AG04450 (cell line): ENCODE results near the gene KCNJ9. TPM values are rescaled to one million over a fixed set of nuclear protein-coding genes. Genes with fewer than 3 reads are reported as not detected.
A peak's percentile ranks its signal among the peaks of the same experiment; 100 is the strongest.

Experiments used
- CTCF ChIA-PET: fragments of 300-600, 350-600 bp; formaldehyde crosslinking; extraction: SDS; loops from one replicate; lab custom pipeline; 2022; ENCODE audit warnings: antibody characterized with exemption, inconsistent platforms; lab: Charles Lee
- POLR2A ChIA-PET: fragments of 350-600 bp; formaldehyde crosslinking; extraction: SDS; loops from one replicate; lab custom pipeline; 2021; ENCODE audit warnings: antibody characterized with exemption, inconsistent platforms; lab: Yijun Ruan, JAX
- DNase-seq: peaks from one replicate; pipeline ENCODE4 v3.0.0-alpha.2; 2011; ENCODE audit warnings: low read depth, low spot score
- H3K27ac ChIP-seq: one replicate; pipeline ENCODE4 v1.5.1; 2012; ENCODE audit warnings: low read depth, low read length, control low read depth
- H3K27me3 ChIP-seq: one replicate; pipeline ENCODE4 v1.6.0; 2012; ENCODE audit warnings: low read length; ENCODE audit not compliant: control insufficient read depth, insufficient read depth
- H3K4me3 ChIP-seq: 2 replicates; pipeline ENCODE4 v1.5.1; 2011; ENCODE audit warnings: mild to moderate bottlenecking, low read depth, low read length, control low read depth
- H3K9me3 ChIP-seq: 2 replicates; pipeline ENCODE4 v1.5.1; 2012; ENCODE audit warnings: low read length; ENCODE audit not compliant: control insufficient read depth, insufficient read depth
- CTCF ChIP-seq: IDR thresholded peaks from 2 replicates; pipeline ENCODE4 v1.5.1; 2011; ENCODE audit warnings: low read depth, low read length, control low read depth, inconsistent platforms
- polyA plus RNA-seq: library from polyadenylated mRNA; depleted of rRNA; stranded (reverse); fragments of >200 nt; gene quantifications from 2 replicates; pipeline ENCODE4 v1.2.3, GENCODE V29; 2011

Gene KCNJ9
- polyA plus RNA-seq, 1 experiment, result not detected

GRCh38 chr1:160084771-160085321 is 3.5 kb downstream of the KCNJ9 start:
- POLR2A ChIA-PET, result no interaction called here
- Histone ChIP-seq H3K27ac (no peak overlapping the region), H3K9me3 (peaks cover 5% of the 10 kb centered on the region; the same call in 1 of the 2 replicates), H3K27me3 (peaks cover 52% of the 10 kb centered on the region), H3K4me3 (no peak overlapping the region)
- CTCF ChIA-PET, result interaction anchor here (0.6 to 6.8 kb wide), 54 partner anchors 8 to 764 kb away, joined by 3 to 73 read pairs (median 5); partner anchors contain the start of genes ATP1A2, IGSF8, KCNJ10 and PEA15
- TF ChIP-seq CTCF, result no peak
- DNase-seq, result no peak

- TF ChIP-seq CTCF, result peak; percentile 87
- no peak overlapping the region for H3K27ac ChIP-seq
- CTCF ChIA-PET, result interaction anchor here (0.6 to 6.8 kb wide), 61 partner anchors 8 to 773 kb away, joined by 3 to 73 read pairs (median 4); partner anchors contain the start of genes IGSF8 and KCNJ10
- peaks cover 5% of the 10 kb centered on the region; the same call in 1 of the 2 replicates for H3K9me3 ChIP-seq
- no peak overlapping the region for H3K4me3 ChIP-seq
- peak; percentile 32 for DNase-seq
- POLR2A ChIA-PET, result interaction anchor here (1.4 kb wide), 1 partner anchor 166 kb away, joined by 4 read pairs; no protein-coding TSS in a partner anchor
- peaks cover 43% of the 10 kb centered on the region for H3K27me3 ChIP-seq
Observed at GRCh38 chr1:160085686-160086455, 4.5 kb downstream of the KCNJ9 start.

- no peak for DNase-seq
- CTCF ChIA-PET, result interaction anchor here (0.6 to 6.8 kb wide), 27 partner anchors 9 to 774 kb away, joined by 3 to 73 read pairs (median 5); partner anchors contain the start of genes IGSF8 and KCNJ10
- Histone ChIP-seq H3K4me3 (no peak overlapping the region), H3K27ac (no peak overlapping the region), H3K9me3 (peaks cover 5% of the 10 kb centered on the region; the same call in 1 of the 2 replicates), H3K27me3 (peaks cover 37% of the 10 kb centered on the region)
- TF ChIP-seq CTCF, result no peak
- POLR2A ChIA-PET, result interaction anchor here (0.6 to 1.4 kb wide), 2 partner anchors 166 to 237 kb away, joined by 4 to 7 read pairs; no protein-coding TSS in a partner anchor
Observed at GRCh38 chr1:160086456-160086892, 5.1 kb downstream of the KCNJ9 start.

GRCh38 chr1:160087118-160087662 is 5.9 kb downstream of the KCNJ9 start:
- H3K4me3 ChIP-seq, result no peak overlapping the region
- POLR2A ChIA-PET, result interaction anchor here (0.6 kb wide), 1 partner anchor 237 kb away, joined by 7 read pairs; no protein-coding TSS in a partner anchor
- CTCF ChIA-PET, result interaction anchor here (0.8 to 6.8 kb wide), 14 partner anchors 10 to 288 kb away, joined by 3 to 73 read pairs (median 14); partner anchors contain the start of gene IGSF8
- H3K9me3 ChIP-seq, result peaks cover 5% of the 10 kb centered on the region; the same call in 1 of the 2 replicates
- no peak for TF ChIP-seq CTCF
- DNase-seq, result no peak
- peaks cover 30% of the 10 kb centered on the region for H3K27me3 ChIP-seq
- H3K27ac ChIP-seq, result no peak overlapping the region
